ENCODE data around the gene CAT.

- no peak for TF ChIP-seq POLR2A (IDR thresholded peaks at IDR 0.05; ENCODE audit: low read length)
- no peak for TF ChIP-seq GATA1 (IDR thresholded peaks at IDR 0.05; ENCODE audit: low read depth, low read length)
Measured at GRCh38 chr11:34483106-34483874, 44.6 kb downstream of the CAT start.

Data from erythroblast (primary cell).